NCI-H187 (cell line): ENCODE measurements around the gene CLDN22.

Experiments used
- DNase-seq, 2 experiments: peaks; one replicate each; lab custom pipeline; 2025; lab: John Stamatoyannopoulos, UW

CLDN22 gene

GRCh38 chr4:183276106-183276505, 44.0 kb downstream of the CLDN22 start:
- DNase-seq = no peak

GRCh38 chr4:183272384-183272783, 47.7 kb downstream of the CLDN22 start:
- DNase-seq = no peak

- DNase-seq = no peak
Measured at GRCh38 chr4:183268556-183268955, 51.5 kb downstream of the CLDN22 start.
